Measurements from ENCODE around the gene TSPAN32. TPM values are rescaled to one million over a fixed set of nuclear protein-coding genes. Genes with fewer than 3 reads are reported as not detected.
"Not testable (repeated sequence)": the region's sequence is repeated elsewhere in the genome, so short reads cannot be mapped to it uniquely, and the experiment has no call there.

The TSPAN32 gene
- total RNA-seq, 1 donor from 2014 or later, result 2.6 TPM

DNA sequence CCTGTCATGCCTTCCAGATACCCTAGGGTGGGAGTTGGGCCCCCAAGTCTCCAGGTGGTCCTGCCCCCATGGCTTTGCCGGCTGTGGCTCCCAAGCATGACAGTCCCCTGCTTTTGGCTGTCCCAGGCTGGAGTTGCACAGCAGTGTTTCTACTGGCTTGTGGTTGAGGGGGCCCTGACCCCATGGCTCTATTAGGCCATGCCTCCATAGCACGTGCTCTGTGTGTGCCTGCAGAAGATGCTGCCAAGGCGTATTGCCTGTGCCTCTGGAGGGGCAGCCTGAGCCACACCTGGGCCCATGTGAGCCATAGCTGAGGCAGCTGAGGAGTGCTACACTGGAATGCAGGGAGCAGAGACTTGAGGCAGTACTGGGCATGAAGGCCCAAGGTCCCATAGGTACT, 49.9 kb downstream of the TSPAN32 start:
- Mint-ChIP-seq H3K27ac (no peak overlapping the region), H3K4me1 (ENCODE audit: unreplicated experiment) (no peaks in the 10 kb centered on the region), H3K9me3 (peaks cover 8% of the 10 kb centered on the region), H3K27me3 (peaks cover 28% of the 10 kb centered on the region), H3K36me3 (no peaks in the 10 kb centered on the region), H3K4me3 (no peak overlapping the region)
- TF ChIP-seq, protein P1, sequence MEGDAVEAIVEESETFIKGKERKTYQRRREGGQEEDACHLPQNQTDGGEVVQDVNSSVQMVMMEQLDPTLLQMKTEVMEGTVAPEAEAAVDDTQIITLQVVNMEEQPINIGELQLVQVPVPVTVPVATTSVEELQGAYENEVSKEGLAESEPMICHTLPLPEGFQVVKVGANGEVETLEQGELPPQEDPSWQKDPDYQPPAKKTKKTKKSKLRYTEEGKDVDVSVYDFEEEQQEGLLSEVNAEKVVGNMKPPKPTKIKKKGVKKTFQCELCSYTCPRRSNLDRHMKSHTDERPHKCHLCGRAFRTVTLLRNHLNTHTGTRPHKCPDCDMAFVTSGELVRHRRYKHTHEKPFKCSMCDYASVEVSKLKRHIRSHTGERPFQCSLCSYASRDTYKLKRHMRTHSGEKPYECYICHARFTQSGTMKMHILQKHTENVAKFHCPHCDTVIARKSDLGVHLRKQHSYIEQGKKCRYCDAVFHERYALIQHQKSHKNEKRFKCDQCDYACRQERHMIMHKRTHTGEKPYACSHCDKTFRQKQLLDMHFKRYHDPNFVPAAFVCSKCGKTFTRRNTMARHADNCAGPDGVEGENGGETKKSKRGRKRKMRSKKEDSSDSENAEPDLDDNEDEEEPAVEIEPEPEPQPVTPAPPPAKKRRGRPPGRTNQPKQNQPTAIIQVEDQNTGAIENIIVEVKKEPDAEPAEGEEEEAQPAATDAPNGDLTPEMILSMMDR (conservative IDR thresholded peaks at IDR 0.05), result no peak
- no peak for DNase-seq (ENCODE audit: extremely low spot score, unreplicated experiment)

DNA sequence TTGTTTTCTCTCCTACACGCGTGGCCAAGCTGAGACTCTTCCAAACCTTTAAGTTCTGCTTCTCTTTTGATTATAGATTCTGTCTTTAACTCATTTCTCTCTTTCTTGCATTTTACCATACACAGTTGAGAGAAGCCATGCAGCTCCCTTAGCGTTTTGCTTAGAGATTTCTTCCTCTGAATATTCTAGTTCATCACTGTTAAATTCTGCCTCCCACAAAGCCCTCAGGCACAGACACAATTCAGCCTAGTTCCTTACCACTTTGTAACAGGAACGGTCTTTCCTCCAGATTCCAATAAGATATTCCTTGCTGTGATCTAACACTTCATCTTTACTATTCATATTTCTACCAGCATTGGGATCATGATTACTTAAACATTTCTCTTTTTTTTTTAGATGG, 50.6 kb downstream of the TSPAN32 start:
- peaks cover 8% of the 10 kb centered on the region for H3K9me3 Mint-ChIP-seq
- no peaks in the 10 kb centered on the region for H3K36me3 Mint-ChIP-seq
- TF ChIP-seq, protein P1 (conservative IDR thresholded peaks at IDR 0.05), result no peak
- no peak overlapping the region for H3K27ac Mint-ChIP-seq
- no peak for DNase-seq (ENCODE audit: extremely low spot score, unreplicated experiment)
- H3K4me1 Mint-ChIP-seq (ENCODE audit: unreplicated experiment), result no peaks in the 10 kb centered on the region
- H3K27me3 Mint-ChIP-seq, result peaks cover 28% of the 10 kb centered on the region
- H3K4me3 Mint-ChIP-seq, result no peak overlapping the region

DNA sequence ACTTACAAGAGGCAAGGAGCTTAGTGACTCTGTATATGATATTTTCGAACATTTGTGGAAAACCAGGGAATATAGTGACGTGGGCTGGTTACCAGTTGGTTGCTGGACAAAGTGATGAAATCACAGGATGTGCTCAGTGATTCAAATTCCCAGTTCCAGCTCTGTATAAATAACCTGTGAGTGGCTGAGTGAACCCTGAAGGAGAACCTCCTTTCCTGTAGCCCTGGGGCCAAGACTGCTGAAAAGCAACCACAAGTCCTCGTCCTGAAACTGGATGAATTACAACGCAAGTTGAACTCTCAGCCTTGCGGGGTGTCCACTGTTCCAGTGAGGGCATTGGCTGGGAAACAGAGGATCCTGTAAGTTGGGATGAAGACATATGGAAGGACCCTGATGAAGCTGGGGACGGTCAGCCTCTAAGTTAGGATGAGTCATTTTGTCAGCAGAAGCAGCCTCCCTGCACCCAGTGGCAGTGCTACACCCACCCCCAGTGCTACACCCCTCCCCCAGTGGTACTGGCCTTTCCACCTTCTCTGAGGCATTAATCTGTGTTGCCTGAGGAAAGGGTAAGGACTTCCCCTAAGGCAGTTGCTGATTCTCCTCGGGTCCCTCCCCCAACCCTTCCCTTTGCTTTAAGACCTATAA, 53.3 kb downstream of the TSPAN32 start:
- DNase-seq (ENCODE audit: extremely low spot score, unreplicated experiment), result no peak
- Mint-ChIP-seq H3K27ac (no peak overlapping the region), H3K4me1 (ENCODE audit: unreplicated experiment) (no peaks in the 10 kb centered on the region), H3K4me3 (no peak overlapping the region), H3K36me3 (no peaks in the 10 kb centered on the region), H3K9me3 (no peaks in the 10 kb centered on the region), H3K27me3 (peaks cover 26% of the 10 kb centered on the region)
- TF ChIP-seq, protein P1 (conservative IDR thresholded peaks at IDR 0.05), result no peak

DNA sequence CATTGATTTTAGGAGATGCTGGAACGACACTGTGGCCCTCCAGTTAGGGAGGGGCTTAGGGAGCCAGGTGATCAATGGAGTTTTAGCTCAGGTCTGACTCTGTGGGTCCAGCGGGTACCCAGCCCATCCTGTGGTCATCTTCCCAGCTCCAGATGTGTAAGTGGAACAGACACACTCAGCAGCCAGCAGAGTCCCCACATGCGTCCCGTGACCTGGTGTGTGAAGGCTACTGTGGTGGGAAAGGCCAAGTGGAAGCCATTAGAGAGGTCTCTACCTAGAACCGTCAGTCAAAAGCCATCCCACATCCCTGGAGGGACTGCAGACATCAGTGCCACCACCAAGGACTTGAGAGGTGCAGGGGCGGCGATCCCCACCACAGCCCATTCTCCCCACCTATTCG, 55.4 kb downstream of the TSPAN32 start:
- no peaks in the 10 kb centered on the region for H3K36me3 Mint-ChIP-seq
- H3K9me3 Mint-ChIP-seq, result no peaks in the 10 kb centered on the region
- TF ChIP-seq, protein P1 (conservative IDR thresholded peaks at IDR 0.05), result no peak
- H3K4me1 Mint-ChIP-seq (ENCODE audit: unreplicated experiment), result no peaks in the 10 kb centered on the region
- no peak for DNase-seq (ENCODE audit: extremely low spot score, unreplicated experiment)
- no peak overlapping the region for H3K27ac Mint-ChIP-seq
- H3K4me3 Mint-ChIP-seq, result no peak overlapping the region
- peaks cover 12% of the 10 kb centered on the region for H3K27me3 Mint-ChIP-seq

DNA sequence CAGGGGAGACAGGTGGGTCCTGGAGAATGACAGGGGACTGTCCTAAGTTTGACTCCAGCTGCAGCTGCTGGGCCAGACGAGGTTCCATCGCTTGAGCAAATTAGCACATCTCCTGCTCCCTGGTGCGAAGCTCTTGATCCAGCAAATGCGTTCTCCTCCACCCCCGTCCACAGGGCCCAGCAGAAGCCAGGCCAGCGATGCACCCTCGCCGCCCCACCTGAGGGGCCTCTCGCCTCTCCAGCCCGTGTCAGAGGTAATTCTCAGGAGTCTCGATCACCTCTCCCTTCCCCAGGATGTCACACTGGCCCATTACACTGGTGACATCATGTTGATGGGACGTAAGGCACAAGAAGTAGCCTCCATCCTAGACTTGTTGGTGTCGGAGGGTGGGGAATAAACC, 55.8 kb downstream of the TSPAN32 start:
- not testable (repeated sequence) for H3K4me1 Mint-ChIP-seq (ENCODE audit: unreplicated experiment); H3K9me3 Mint-ChIP-seq; H3K36me3 Mint-ChIP-seq; H3K4me3 Mint-ChIP-seq; DNase-seq (ENCODE audit: extremely low spot score, unreplicated experiment); H3K27me3 Mint-ChIP-seq; H3K27ac Mint-ChIP-seq

DNA sequence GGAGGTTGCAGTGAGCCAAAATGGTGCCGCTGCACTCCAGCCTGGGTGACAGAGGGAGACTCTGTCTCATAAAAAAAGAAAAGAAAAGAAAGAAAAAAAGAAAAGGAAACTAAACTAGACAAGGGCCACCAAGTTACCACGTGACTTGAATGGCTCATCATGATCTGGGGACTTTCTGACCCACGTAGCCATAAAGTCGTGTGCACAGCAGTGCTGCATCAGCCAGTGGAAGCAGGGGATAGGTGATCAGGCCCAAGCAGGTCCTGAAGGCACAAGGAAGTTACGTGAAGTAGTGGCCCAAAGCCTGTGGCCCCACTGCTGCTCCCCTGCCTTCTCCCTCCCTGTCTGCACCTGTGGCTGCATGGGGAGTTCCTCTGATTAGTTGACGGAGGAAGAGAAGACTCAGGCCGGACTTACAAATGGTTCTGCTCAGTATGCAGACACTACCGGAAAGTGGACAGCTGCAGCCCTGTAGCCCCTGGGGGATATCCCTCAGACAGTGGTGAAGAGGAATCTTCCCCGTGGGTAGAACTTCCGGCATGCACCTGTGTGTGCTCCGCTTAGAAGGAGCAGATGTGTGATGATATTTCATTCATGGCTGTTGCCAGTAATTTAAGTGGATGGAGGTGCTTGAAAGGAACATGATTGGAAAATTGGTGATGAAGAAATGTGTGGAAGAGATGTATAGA, 57.1 kb downstream of the TSPAN32 start:
- no peaks in the 10 kb centered on the region for H3K36me3 Mint-ChIP-seq
- no peak overlapping the region for H3K4me3 Mint-ChIP-seq
- H3K4me1 Mint-ChIP-seq (ENCODE audit: unreplicated experiment), result no peaks in the 10 kb centered on the region
- TF ChIP-seq, protein P1 (conservative IDR thresholded peaks at IDR 0.05), result no peak
- peaks cover 3% of the 10 kb centered on the region for H3K27me3 Mint-ChIP-seq
- no peak for DNase-seq (ENCODE audit: extremely low spot score, unreplicated experiment)
- H3K27ac Mint-ChIP-seq, result no peak overlapping the region
- H3K9me3 Mint-ChIP-seq, result no peaks in the 10 kb centered on the region

All from type B pancreatic cell (in vitro differentiated cells).